Osteoblast (primary cell): ENCODE measurements around the gene CHST13. TPM values are rescaled to one million over a fixed set of nuclear protein-coding genes. Genes with fewer than 3 reads are reported as not detected.
A peak's percentile ranks its signal among the peaks of the same experiment; 100 is the strongest.

Source experiments
- DNase-seq: peaks from one replicate; pipeline ENCODE4 v3.0.0; 2011; ENCODE audit warnings: low spot score, mixed read lengths; ENCODE audit not compliant: insufficient read length; ENCODE audit errors: missing footprints
- H2AFZ ChIP-seq: 2 replicates; pipeline ENCODE4 v1.6.0; 2011; ENCODE audit warnings: mild to moderate bottlenecking, low read length
- H3K27ac ChIP-seq: 2 replicates; pipeline ENCODE4 v1.5.1; 2011; ENCODE audit warnings: mild to moderate bottlenecking, low read depth, low read length, moderate library complexity
- H3K27me3 ChIP-seq: 2 replicates; pipeline ENCODE4 v1.6.0; 2012; ENCODE audit warnings: mild to moderate bottlenecking, control low read depth, inconsistent platforms, low read length, moderate library complexity; ENCODE audit not compliant: insufficient read depth
- H3K36me3 ChIP-seq: 2 replicates; pipeline ENCODE4 v1.5.1; 2011; ENCODE audit warnings: mild to moderate bottlenecking, low read length, control low read depth, moderate library complexity; ENCODE audit not compliant: insufficient read depth
- H3K4me1 ChIP-seq: 2 replicates; pipeline ENCODE4 v1.5.1; 2011; ENCODE audit warnings: mild to moderate bottlenecking, low read length, control low read depth, moderate library complexity; ENCODE audit not compliant: insufficient read depth
- H3K4me2 ChIP-seq: 2 replicates; pipeline ENCODE4 v1.6.0; 2011; ENCODE audit warnings: mild to moderate bottlenecking, low read length; ENCODE audit not compliant: insufficient read depth
- H3K4me3 ChIP-seq: fragments of 200-600 bp; sonication (generic); 3 replicates; pipeline ENCODE4 v1.5.1; 2012; ENCODE audit warnings: mild to moderate bottlenecking, low read length, inconsistent platforms; ENCODE audit not compliant: insufficient read depth
- H3K79me2 ChIP-seq: 2 replicates; pipeline ENCODE4 v1.6.0; 2012; ENCODE audit warnings: mild to moderate bottlenecking, low read length, control low read depth, inconsistent platforms; ENCODE audit not compliant: insufficient read depth
- H3K9me3 ChIP-seq: 2 replicates; pipeline ENCODE4 v1.5.1; 2011; ENCODE audit warnings: low read depth, low read length, control low read depth
- H4K20me1 ChIP-seq: 2 replicates; pipeline ENCODE4 v1.6.0; 2012; ENCODE audit warnings: mild to moderate bottlenecking, low read length, control low read depth; ENCODE audit not compliant: insufficient read depth
- CTCF ChIP-seq: IDR thresholded peaks from 2 replicates; pipeline ENCODE4 v1.5.1; 2011; ENCODE audit warnings: mild to moderate bottlenecking, low read depth, low read length, moderate library complexity; ENCODE audit errors: extremely low read depth
- total RNA-seq: library from RNA; depleted of rRNA; stranded (reverse); fragments of >200 nt; gene quantifications from 2 replicates; pipeline ENCODE4 v1.2.3, GENCODE V29; 2012

The CHST13 gene
- total RNA-seq, 1 donor = under 0.01 TPM

GRCh38 chr3:126476166-126477060, 47.5 kb upstream of the CHST13 start:
- Histone ChIP-seq H3K36me3 (peaks cover 2% of the 10 kb centered on the region), H3K4me3 (peak overlapping the region; percentile 85), H3K9me3 (no peaks in the 10 kb centered on the region), H4K20me1 (peaks cover 33% of the 10 kb centered on the region), H3K27me3 (no peaks in the 10 kb centered on the region), H3K27ac (peak overlapping the region; percentile 56), H2AFZ (peak overlapping the region; percentile 100), H3K4me1 (peaks cover 28% of the 10 kb centered on the region), H3K4me2 (peak overlapping the region; percentile 97), H3K79me2 (peaks cover 36% of the 10 kb centered on the region)
- DNase-seq = peak; percentile 83
- TF ChIP-seq CTCF = no peak

- Histone ChIP-seq H2AFZ (peak overlapping the region; percentile 47), H3K9me3 (no peaks in the 10 kb centered on the region), H3K4me2 (no peak overlapping the region), H3K27me3 (no peaks in the 10 kb centered on the region), H3K27ac (no peak overlapping the region), H3K79me2 (peaks cover 30% of the 10 kb centered on the region), H3K4me1 (peaks cover 25% of the 10 kb centered on the region), H3K4me3 (no peak overlapping the region), H3K36me3 (no peaks in the 10 kb centered on the region), H4K20me1 (peaks cover 28% of the 10 kb centered on the region)
- no peak for DNase-seq
- no peak for TF ChIP-seq CTCF
These were observed 46.9 kb upstream of the CHST13 start for GRCh38 chr3:126477061-126477380.

- no peak overlapping the region for H2AFZ ChIP-seq
- no peak for TF ChIP-seq CTCF
- no peaks in the 10 kb centered on the region for H3K36me3 ChIP-seq
- DNase-seq = peak; percentile 58
- H3K4me2 ChIP-seq = no peak overlapping the region
- H3K79me2 ChIP-seq = peaks cover 12% of the 10 kb centered on the region
- no peak overlapping the region for H3K4me3 ChIP-seq
- H3K27ac ChIP-seq = no peak overlapping the region
- no peaks in the 10 kb centered on the region for H3K9me3 ChIP-seq
- peaks cover 8% of the 10 kb centered on the region for H3K4me1 ChIP-seq
- no peaks in the 10 kb centered on the region for H3K27me3 ChIP-seq
- peaks cover 11% of the 10 kb centered on the region for H4K20me1 ChIP-seq
These were observed 45.2 kb upstream of the CHST13 start for GRCh38 chr3:126478581-126479310.

GRCh38 chr3:126479642-126480041, 44.3 kb upstream of the CHST13 start:
- Histone ChIP-seq H3K27me3 (no peaks in the 10 kb centered on the region), H3K9me3 (no peaks in the 10 kb centered on the region), H3K4me3 (no peak overlapping the region), H2AFZ (no peak overlapping the region), H3K4me1 (peaks cover 1% of the 10 kb centered on the region), H4K20me1 (peaks cover 5% of the 10 kb centered on the region), H3K27ac (no peak overlapping the region), H3K4me2 (no peak overlapping the region), H3K36me3 (no peaks in the 10 kb centered on the region), H3K79me2 (peaks cover 5% of the 10 kb centered on the region)
- DNase-seq = no peak
- TF ChIP-seq CTCF = no peak
